ENCODE results near the gene SMIM7. TPM values are rescaled to one million over a fixed set of nuclear protein-coding genes. Genes with fewer than 3 reads are reported as not detected.
A peak's percentile ranks its signal among the peaks of the same experiment; 100 is the strongest.

SMIM7 gene
- total RNA-seq, 1 donor from 2014 or later, result 75.3 TPM

DNA sequence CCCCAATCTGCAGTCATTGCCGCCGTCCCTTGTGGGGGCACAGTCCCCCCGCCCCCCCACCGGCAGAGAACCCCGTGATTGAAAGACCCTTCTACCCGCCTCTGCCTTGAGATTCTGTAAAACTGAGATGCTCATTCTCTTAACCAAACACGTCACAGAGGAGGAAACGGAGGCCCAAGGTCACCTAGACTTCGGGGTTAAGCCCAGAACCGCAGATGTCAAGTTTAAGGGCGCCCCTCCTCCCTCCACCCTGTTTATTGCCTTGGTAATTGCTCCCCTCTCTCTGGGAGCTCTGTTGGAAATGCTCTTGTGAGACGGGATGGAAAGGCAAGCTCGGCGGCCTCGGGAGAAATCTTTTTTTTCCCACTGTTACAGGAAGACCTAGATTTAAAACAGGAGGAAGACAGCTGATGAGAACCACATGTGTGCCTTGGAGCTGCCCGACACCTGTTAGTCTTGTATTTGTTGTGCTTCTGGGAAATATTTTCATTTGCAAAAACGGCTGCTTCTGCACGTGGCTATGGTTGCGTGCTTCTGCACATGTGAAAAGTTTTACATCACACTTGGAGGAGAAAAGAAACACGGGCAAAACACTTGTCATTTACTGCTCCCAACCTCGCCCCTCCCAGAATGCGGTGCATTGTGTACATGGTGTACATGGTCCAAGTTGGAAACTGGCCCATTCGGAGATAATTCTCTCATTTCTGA lies 30.8 kb downstream of the SMIM7 start:
- FAIRE-seq (no peak), DNase-seq (ENCODE audit: low read depth) (no peak)
- H3K4me3 ChIP-seq (ENCODE audit: low read depth, low read length), result peak overlapping the region; percentile 81
- H3K36me3 ChIP-seq (ENCODE audit: control insufficient read depth, insufficient read depth, low read length), result peaks cover 1% of the 10 kb centered on the region
- H3K27me3 ChIP-seq (ENCODE audit: control insufficient read depth, insufficient read depth, low read length), result no peaks in the 10 kb centered on the region
- TF ChIP-seq, protein P1, sequence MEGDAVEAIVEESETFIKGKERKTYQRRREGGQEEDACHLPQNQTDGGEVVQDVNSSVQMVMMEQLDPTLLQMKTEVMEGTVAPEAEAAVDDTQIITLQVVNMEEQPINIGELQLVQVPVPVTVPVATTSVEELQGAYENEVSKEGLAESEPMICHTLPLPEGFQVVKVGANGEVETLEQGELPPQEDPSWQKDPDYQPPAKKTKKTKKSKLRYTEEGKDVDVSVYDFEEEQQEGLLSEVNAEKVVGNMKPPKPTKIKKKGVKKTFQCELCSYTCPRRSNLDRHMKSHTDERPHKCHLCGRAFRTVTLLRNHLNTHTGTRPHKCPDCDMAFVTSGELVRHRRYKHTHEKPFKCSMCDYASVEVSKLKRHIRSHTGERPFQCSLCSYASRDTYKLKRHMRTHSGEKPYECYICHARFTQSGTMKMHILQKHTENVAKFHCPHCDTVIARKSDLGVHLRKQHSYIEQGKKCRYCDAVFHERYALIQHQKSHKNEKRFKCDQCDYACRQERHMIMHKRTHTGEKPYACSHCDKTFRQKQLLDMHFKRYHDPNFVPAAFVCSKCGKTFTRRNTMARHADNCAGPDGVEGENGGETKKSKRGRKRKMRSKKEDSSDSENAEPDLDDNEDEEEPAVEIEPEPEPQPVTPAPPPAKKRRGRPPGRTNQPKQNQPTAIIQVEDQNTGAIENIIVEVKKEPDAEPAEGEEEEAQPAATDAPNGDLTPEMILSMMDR (IDR thresholded peaks at IDR 0.05; ENCODE audit: insufficient read depth, low read length, severe bottlenecking), result no peak

- H3K36me3 ChIP-seq (ENCODE audit: control insufficient read depth, insufficient read depth, low read length), result peaks cover under 1% of the 10 kb centered on the region
- no peak for FAIRE-seq
Observed at GRCh38 chr19:16628183-16628983, 31.6 kb downstream of the SMIM7 start, which contains the start of gene MED26. Gene MED26, minus strand, starts transcription at chr19:16628204. Its CDS starts 261 bp downstream, at chr19:16627943.

DNA sequence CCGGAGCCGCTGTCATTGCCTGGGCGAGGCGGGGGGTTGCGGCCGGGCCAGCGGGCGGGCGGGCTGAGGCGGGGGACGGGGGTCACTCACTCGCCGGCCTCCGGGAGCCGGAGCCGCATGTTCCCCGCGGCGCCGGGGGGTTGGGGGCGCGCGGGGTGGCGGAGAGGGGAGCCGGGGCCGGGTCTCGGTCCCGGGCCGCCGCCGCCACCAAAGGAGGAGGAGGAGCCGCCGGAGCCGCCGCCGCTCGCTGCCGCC lies 32.1 kb downstream of the SMIM7 start:
- Histone ChIP-seq H3K4me3 (ENCODE audit: low read depth, low read length) (peak overlapping the region; percentile 76), H3K36me3 (ENCODE audit: control insufficient read depth, insufficient read depth, low read length) (peaks cover 2% of the 10 kb centered on the region), H3K27me3 (ENCODE audit: control insufficient read depth, insufficient read depth, low read length) (no peaks in the 10 kb centered on the region)
- no peak for DNase-seq (ENCODE audit: low read depth)
- TF ChIP-seq, protein P1 (IDR thresholded peaks at IDR 0.05; ENCODE audit: insufficient read depth, low read length, severe bottlenecking), result no peak
- no peak for FAIRE-seq

More at GRCh38 chr19:16628183-16628983, 31.6 kb downstream of the SMIM7 start, which contains the start of gene MED26:
- Histone ChIP-seq H3K4me3 (ENCODE audit: low read depth, low read length) (peak within 1 kb of the TSS; percentile 81), H3K27me3 (ENCODE audit: control insufficient read depth, insufficient read depth, low read length) (no peaks in the 10 kb centered on the region)
- DNase-seq (ENCODE audit: low read depth), result peak; percentile 76
- TF ChIP-seq, protein P1 (IDR thresholded peaks at IDR 0.05; ENCODE audit: insufficient read depth, low read length, severe bottlenecking), result peak; percentile 16

GRCh38 chr19:16627193-16627927 lies 32.6 kb downstream of the SMIM7 start:
- Histone ChIP-seq H3K27me3 (ENCODE audit: control insufficient read depth, insufficient read depth, low read length) (no peaks in the 10 kb centered on the region), H3K36me3 (ENCODE audit: control insufficient read depth, insufficient read depth, low read length) (peaks cover 2% of the 10 kb centered on the region), H3K4me3 (ENCODE audit: low read depth, low read length) (peak overlapping the region; percentile 76)
- TF ChIP-seq, protein P1 (IDR thresholded peaks at IDR 0.05; ENCODE audit: insufficient read depth, low read length, severe bottlenecking), result no peak
- DNase-seq (ENCODE audit: low read depth) (no peak), FAIRE-seq (no peak)

DNA sequence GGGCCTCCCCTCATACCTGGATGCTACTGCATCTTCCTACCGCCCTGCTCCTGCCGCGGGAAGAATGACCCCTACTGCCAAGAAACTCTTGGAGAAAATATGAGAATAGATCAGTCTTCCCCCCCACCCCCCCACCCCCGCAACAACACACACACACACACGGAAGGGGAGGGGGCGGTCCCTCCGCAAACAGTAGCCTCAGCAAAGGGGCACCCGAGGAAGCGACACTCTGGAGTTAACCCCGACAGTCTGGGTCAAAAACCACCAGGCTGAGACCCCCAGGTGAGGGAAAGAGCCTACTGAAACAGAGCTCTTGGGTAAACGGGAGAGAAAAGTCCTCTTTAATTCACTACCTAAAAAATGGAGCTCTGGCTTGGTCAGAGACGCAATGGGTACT lies 33.1 kb downstream of the SMIM7 start:
- peak overlapping the region; percentile 76 for H3K4me3 ChIP-seq (ENCODE audit: low read depth, low read length)
- FAIRE-seq (no peak), DNase-seq (ENCODE audit: low read depth) (no peak)
- peaks cover 2% of the 10 kb centered on the region for H3K36me3 ChIP-seq (ENCODE audit: control insufficient read depth, insufficient read depth, low read length)
- TF ChIP-seq, protein P1 (IDR thresholded peaks at IDR 0.05; ENCODE audit: insufficient read depth, low read length, severe bottlenecking), result no peak
- H3K27me3 ChIP-seq (ENCODE audit: control insufficient read depth, insufficient read depth, low read length), result no peaks in the 10 kb centered on the region

Data from bronchial epithelial cell (primary cell).